ENCODE measurements around the gene INPP5A. TPM values are rescaled to one million over a fixed set of nuclear protein-coding genes. Genes with fewer than 3 reads are reported as not detected.
A peak's percentile ranks its signal among the peaks of the same experiment; 100 is the strongest.
"Not testable (repeated sequence)": the region's sequence is repeated elsewhere in the genome, so short reads cannot be mapped to it uniquely, and the experiment has no call there.

The INPP5A gene
- total RNA-seq, 1 donor from 2014 or later = 108 TPM

GRCh38 chr10:132542086-132542775 is 4.6 kb downstream of the INPP5A start:
- DNase-seq = peak; percentile 31
- ATAC-seq = no peak
- intact Hi-C loops (cut with micrococcal nuclease) = no loop called here

- DNase-seq (no peak), ATAC-seq (no peak)
- intact Hi-C loops (cut with micrococcal nuclease) = no loop called here
Measured at GRCh38 chr10:132542819-132543218, 5.2 kb downstream of the INPP5A start.

GRCh38 chr10:132543916-132544743 is 6.5 kb downstream of the INPP5A start:
- DNase-seq = no peak
- no peak for ATAC-seq
- intact Hi-C loops (cut with micrococcal nuclease) = no loop called here

- DNase-seq = no peak
- peak; percentile 9 for ATAC-seq
- intact Hi-C loops (cut with micrococcal nuclease) = no loop called here
Measured at GRCh38 chr10:132544744-132545658, 7.4 kb downstream of the INPP5A start.

- DNase-seq (no peak), ATAC-seq (no peak)
- intact Hi-C loops (cut with micrococcal nuclease) = no loop called here
Measured at GRCh38 chr10:132545659-132546367, 8.2 kb downstream of the INPP5A start.

GRCh38 chr10:132546567-132547420 is 9.2 kb downstream of the INPP5A start:
- ATAC-seq (peak; percentile 6), DNase-seq (no peak)
- intact Hi-C loops (cut with micrococcal nuclease) = no loop called here

- DNase-seq (no peak), ATAC-seq (no peak)
- intact Hi-C loops (cut with micrococcal nuclease) = no loop called here
Measured at GRCh38 chr10:132547421-132547861, 9.9 kb downstream of the INPP5A start.

GRCh38 chr10:132548106-132548823 is 10.7 kb downstream of the INPP5A start:
- no peak for DNase-seq
- ATAC-seq = no peak
- intact Hi-C loops (cut with micrococcal nuclease) = no loop called here

- intact Hi-C loops (cut with micrococcal nuclease) = no loop called here
- DNase-seq (no peak), ATAC-seq (no peak)
Measured at GRCh38 chr10:132548869-132549268, 11.3 kb downstream of the INPP5A start.

- intact Hi-C loops (cut with micrococcal nuclease) = no loop called here
- ATAC-seq (no peak), DNase-seq (no peak)
Measured at GRCh38 chr10:132549371-132549770, 11.8 kb downstream of the INPP5A start.

- peak; percentile 21 for ATAC-seq
- intact Hi-C loops (cut with micrococcal nuclease) = no loop called here
- peak; percentile 57 for DNase-seq
Measured at GRCh38 chr10:132550366-132551092, 12.9 kb downstream of the INPP5A start.

- peak; percentile 8 for ATAC-seq
- no peak for DNase-seq
- intact Hi-C loops (cut with micrococcal nuclease) = no loop called here
Measured at GRCh38 chr10:132551093-132551807, 13.7 kb downstream of the INPP5A start.

- intact Hi-C loops (cut with micrococcal nuclease) = no loop called here
- ATAC-seq = no peak
- no peak for DNase-seq
Measured at GRCh38 chr10:132551808-132552130, 14.2 kb downstream of the INPP5A start.

GRCh38 chr10:132552635-132553034 is 15.0 kb downstream of the INPP5A start:
- intact Hi-C loops (cut with micrococcal nuclease); ATAC-seq; DNase-seq: not testable (repeated sequence)

GRCh38 chr10:132553568-132553967 is 16.0 kb downstream of the INPP5A start:
- intact Hi-C loops (cut with micrococcal nuclease); ATAC-seq; DNase-seq: not testable (repeated sequence)
